HG02759 (cell line): ENCODE results near the gene IL15RA.
"Not testable (repeated sequence)": the region's sequence is repeated elsewhere in the genome, so short reads cannot be mapped to it uniquely, and the experiment has no call there.

Source experiments
- ATAC-seq: cut with Tn5 transposase; IDR thresholded peaks from one replicate; pipeline ENCODE4 v1.9.1; 2021; ENCODE audit warnings: mild to moderate bottlenecking, moderate library complexity; ENCODE audit not compliant: unreplicated experiment

IL15RA gene

DNA sequence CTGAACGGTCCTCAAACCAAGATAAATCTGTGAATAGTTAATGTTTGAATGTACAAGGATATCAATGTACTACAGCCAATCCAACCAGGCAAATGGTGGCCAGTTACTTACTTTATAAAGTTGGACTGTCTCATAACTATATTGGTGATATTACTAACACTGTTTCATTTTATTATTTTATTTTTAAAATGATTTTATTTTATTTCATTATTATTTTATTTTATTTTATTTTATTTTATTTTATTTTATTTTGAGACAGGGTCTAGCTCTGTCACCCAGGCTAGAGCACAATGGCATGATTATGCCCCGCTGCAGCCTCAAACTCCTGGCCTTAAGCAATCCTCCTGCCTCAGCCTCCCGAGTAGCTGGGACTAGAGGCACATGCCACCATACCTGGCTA lies 6.8 kb downstream of the IL15RA start:
- ATAC-seq, result no peak

- no peak for ATAC-seq
Measured at GRCh38 chr10:5970066-5970465, 7.3 kb downstream of the IL15RA start.

- no peak for ATAC-seq
Measured at GRCh38 chr10:5968681-5969453, 8.5 kb downstream of the IL15RA start.

DNA sequence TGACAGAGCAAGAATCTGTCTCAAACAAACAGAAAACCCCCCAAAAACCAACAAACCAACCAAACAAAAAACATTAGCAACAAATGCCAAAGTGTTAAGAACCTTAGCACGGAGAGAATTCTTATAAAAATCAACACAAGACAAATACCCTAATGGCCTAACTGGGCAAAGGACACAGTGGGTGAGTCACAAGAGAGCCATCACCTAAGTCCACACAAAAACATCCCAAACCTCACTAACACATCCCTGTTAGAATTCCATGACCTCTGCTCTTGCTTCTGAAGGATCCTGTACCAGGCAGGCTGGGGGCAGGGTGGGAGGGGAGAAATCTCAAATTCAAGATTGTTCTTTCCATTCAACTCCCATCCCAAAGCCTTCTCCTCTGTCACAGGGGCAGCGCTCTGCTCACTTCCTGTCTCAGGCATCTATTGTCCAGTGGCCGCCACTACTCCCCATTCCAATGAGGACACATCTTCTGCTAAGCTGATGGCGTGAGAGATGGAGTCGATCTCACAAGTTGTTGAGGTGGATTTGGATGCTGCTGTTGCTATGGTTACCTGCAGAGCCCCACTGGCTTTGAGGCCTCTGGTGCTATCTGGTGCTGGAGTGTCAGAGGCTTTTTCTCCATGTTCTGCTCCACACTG lies 9.2 kb downstream of the IL15RA start:
- no peak for ATAC-seq

DNA sequence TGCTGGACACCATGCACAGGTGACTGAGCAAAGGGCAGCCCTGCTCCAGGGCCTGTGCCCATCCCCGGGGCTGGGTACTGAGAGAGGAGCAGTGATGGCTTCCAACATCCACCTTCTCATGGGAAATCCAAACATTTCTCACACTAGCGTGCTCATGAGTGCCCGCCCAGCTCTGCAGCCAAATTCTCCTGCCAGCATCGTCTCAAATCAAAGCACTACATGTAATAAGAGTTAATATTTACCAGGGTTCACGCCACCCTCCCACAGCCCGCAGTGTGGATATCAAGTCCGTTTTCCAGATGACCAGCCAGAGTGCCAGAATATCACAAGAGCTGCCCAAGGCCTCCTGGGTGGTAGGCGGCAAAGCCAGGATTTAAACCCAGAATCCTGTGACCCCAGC lies 12.1 kb downstream of the IL15RA start:
- no peak for ATAC-seq

DNA sequence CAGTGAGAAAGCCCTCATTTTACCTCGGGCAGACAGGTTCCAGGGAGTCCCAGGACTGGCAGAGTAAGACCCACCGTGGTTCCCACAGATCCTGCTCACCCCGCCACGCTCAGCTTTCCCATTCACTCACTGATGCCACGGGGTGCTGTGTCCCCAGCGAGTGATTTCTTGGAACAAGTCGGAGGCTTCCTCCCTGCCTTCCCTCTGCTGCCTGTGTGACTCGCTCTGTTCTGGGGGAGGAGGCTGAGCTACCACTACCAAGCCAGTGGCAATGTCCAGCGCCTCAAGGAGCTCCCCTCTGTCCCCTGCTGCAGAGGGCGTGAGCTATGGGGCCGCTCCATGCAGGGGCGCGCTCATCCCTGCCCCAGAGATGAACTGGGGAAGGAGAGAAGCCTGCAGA lies 12.6 kb downstream of the IL15RA start:
- ATAC-seq, result no peak

- no peak for ATAC-seq
Measured at GRCh38 chr10:5963591-5963990, 13.8 kb downstream of the IL15RA start.

- ATAC-seq, result no peak
Measured at GRCh38 chr10:5963071-5963470, 14.3 kb downstream of the IL15RA start.

GRCh38 chr10:5962358-5962940 lies 14.9 kb downstream of the IL15RA start:
- ATAC-seq, result not testable (repeated sequence)

DNA sequence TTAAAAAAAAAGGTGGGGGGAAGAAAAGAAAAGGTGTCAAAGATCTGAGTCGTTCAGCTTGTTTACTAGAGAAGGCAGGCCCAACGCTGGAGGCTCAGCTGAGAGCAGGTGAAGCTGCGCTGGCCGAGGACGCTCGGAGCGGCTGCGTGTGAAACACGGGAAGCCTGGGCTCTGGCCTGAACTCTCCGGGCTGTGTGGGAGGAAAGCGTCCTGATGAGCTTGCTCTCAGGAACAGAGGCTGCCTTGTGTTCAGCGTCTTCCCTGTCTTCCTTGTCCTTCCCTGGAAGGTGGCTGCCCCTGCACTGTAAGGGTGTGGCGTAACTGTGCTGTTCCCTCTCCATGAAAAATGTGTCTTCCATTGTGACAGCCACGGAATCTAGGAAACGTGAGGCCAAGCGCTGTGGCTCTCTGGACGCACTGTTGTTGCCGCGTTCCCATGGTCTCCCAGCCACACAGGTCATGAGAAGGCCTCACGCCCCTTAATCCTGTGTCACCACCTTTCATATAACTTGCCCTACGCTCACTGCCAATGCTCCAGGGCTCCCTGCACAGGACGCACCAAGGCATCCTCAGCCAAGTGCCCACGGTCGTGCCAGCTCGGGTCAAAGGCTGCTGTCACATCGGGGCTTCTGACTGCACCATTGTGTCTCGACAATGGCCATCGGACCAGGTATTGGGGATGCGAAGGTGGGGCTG lies 15.8 kb downstream of the IL15RA start:
- ATAC-seq, result no peak

DNA sequence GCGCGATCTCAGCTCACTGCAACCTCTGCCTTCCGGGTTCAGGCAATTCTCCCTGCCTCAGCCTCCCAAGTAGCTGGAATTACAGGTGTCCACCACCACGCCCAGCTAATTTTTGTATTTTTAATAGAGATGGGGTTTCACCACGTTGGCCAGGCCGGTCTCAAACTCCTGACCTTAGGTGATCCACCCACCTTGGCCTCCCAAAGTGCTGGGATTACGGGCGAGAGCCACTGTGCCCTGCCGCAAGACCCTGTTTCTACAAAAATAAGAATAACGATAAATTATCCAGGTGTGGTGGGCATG lies 16.4 kb downstream of the IL15RA start:
- ATAC-seq, result not testable (repeated sequence)

DNA sequence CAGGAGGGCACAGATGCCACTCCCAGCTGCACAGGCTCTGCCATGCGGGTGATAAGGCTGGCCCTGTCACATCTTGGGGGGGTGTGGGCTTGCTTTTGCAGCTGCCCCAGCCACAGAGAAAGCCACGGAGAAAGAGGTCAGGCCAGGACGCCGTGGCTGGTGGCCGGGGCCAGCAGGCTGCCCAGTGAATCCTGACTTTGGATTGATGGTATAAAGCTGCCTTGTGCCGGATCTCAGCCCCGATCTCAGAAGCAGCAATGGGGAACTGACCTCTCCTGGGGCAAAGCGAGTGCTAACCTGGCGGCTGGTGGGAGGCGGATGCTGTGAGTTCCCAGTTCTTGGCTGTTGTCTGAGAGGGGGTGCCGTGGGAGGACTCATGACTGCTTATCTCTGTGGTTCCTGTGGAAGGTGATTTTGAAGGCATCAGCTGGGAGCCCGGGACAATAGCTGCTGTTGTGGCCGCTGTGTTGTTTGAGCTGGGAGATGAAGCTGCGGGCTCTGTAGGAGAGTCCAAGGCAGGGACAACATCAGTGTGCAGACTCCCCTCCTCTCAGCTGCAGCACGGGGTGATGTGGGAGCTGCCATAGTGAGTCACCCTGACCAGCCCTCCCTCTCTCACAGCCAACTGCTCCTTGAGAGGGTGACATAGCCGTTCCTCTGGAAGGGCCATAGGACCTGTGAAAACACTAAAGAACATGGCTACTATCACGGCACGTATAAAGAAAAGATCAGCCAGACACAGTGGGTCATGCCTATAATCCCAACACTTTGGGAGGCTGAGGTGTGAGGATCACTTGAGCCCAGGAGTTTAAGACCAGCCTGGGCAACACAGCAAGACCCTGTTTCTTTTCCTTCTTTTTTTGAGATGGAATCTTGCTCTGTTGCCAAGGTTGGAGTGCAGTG lies 17.0 kb downstream of the IL15RA start:
- no peak for ATAC-seq

GRCh38 chr10:5959581-5960069 lies 17.7 kb downstream of the IL15RA start:
- ATAC-seq, result no peak

DNA sequence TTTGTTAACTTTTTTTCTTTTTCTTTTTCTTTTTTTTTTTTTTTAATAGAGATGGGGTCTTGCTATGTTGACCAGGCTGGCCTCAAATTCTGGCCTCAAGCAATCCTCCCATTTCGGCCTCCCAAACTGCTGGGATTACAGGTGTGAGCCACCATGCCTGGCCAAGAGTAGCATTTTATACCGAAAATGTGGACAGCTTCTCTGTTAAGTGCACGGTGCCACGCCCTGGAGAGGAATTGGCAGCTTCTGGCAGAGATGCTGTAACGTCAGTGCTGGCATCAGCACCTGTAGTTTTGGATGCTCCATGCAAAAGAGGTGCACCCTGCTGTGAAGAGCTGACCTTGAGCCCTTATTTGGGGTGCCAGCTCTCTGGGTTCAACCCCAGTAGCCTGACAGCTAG lies 18.2 kb downstream of the IL15RA start:
- no peak for ATAC-seq

GRCh38 chr10:5958675-5959074 lies 18.7 kb downstream of the IL15RA start:
- ATAC-seq, result no peak

DNA sequence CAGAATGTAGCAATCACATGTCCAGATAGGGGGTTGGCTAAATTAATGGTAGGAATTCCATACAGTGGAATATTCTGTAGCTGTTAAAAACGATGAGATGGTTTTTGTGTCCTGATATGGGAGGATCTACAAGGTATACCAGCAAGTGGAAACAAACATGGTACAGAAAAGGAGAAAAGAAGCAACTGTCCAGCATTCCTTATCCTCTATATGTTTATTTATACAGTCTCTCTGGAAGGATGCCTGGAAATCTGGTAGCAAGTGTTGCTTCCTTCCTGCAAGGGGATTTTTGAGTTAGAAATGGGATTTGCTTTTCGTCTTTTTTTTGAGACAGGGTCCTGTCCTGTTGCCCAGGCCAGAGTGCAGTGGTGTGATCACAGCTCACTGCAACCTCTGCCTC lies 19.3 kb downstream of the IL15RA start:
- no peak for ATAC-seq

DNA sequence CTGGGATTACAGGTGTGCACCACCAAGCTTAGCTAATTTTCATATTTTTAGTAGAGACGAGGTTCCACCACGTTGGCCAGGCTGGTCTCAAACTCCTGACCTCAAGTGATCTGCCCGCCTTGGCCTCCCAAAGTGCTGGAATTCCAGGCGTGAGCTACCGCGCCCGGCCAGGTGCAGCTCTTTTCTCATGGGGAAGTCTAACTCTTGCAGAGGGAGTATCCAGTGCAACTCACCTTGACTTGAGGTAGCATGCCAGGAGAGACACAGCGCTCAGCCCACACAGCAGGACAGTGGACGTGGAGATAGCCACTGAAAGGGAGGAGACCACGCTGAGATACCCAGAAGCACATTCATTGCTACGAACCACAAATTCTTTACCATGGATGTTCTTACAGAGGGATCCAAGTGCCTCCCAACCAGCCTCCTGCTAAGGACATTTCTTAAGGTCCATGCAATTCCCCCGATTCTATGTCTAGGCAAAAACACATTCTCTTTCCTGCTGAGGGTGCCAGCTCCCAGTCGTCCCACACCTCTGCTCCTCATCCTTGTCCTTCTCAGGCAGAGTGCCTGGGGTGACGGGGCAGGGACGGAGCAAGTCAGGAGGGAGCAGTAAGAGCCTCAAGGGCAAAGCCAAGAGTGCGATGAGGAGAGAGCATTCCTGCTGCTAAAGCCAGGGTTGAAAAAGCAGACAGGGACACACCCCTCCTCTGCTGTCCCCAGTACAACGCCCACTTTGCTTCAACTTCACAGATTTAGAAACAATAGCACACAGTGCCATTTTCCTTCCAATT lies 21.0 kb downstream of the IL15RA start:
- no peak for ATAC-seq

DNA sequence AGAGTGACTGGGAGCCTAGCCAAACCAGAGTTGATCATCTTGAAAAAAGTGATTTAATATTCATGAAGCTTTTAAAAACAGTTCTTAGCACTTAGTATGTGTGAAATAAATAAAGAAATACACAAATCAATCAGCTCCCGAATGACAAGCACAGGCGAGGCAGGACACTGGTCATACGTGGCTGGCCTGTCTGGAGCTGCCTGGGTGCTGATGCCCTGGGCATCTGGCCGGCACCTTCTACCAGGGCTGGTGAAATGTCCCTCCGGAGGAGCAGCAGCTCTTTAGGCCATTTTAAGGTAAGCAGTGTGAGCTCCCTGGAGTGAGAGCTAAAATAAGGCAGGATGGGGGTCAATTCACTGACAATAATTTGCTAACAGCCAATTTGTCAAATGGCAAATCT lies 23.7 kb downstream of the IL15RA start:
- ATAC-seq, result no peak

DNA sequence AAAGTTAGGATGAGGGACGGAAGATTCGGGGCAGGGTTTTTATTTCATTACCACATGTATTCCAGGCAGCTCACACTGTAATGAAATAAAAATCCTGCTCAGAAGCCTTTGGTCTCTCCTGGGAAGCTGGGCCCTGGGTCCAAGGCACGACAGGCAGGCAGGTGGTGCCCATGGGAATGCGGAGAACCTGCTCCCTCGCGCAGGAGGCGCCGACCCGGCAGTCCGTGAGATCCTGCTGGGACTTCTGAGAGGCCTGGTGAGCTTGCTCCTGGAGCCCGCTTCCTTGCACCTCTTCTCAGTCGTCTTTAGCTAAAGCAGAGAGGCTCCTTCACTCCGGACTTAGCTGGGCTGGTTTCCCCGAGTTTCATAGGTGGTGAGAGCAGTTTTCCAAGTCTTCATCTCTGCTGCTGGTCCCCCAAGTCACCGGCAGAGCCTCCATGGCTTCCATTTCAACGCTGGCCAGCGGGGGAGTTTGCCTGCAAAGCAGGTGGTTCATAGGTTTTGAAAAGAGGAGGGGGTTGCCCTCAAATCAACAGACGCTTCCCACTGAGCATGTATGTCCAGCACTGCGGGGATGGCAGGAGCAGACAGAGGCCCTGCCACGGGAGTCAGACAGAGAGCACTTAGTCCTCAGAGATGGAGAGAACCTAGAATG lies 24.5 kb downstream of the IL15RA start:
- no peak for ATAC-seq
